Panc1 (cell line): ENCODE measurements around the gene CDC123. TPM values are rescaled to one million over a fixed set of nuclear protein-coding genes. Genes with fewer than 3 reads are reported as not detected.

Experiments used
- ATAC-seq: fragments of 200-7000 bp; cut with Tn5 transposase; 2 replicates; pipeline ENCODE4 v1.9.1; 2020; ENCODE audit warnings: mild to moderate bottlenecking, moderate library complexity
- BruUV-seq: library from RNA; stranded (reverse); fragments of 400-500 nt; replicated peaks from 2 replicates; lab custom pipeline; 2021; lab: Mats Ljungman, UMichigan
- CTCF ChIA-PET: fragments of 300-600 bp; sonication (Branson Sonifier 250); formaldehyde crosslinking; loops from one replicate; lab custom pipeline; 2022; ENCODE audit warnings: antibody characterized with exemption; lab: Charles Lee
- POLR2A ChIA-PET: fragments of 300-600 bp; sonication (Branson Sonifier 250); formaldehyde crosslinking; loops from one replicate; lab custom pipeline; 2022; ENCODE audit warnings: antibody characterized with exemption; lab: Charles Lee
- DNase-seq: peaks from one replicate; pipeline ENCODE4 v3.0.0-alpha.2; 2010; ENCODE audit warnings: low read depth, low spot score
- H3K27ac ChIP-seq: 2 replicates; pipeline ENCODE4 v1.5.1; 2011; ENCODE audit warnings: mild to moderate bottlenecking, low read length, inconsistent platforms
- H3K27me3 ChIP-seq: fragments of 200-500 bp; sonication (Bioruptor generic); 2 replicates; pipeline ENCODE4 v1.6.0; 2014; ENCODE audit warnings: low read length, inconsistent platforms; ENCODE audit not compliant: control insufficient read depth, insufficient read depth
- H3K36me3 ChIP-seq: fragments of 200-500 bp; sonication (Bioruptor generic); 2 replicates; pipeline ENCODE4 v1.5.1; 2014; ENCODE audit warnings: inconsistent platforms, mild to moderate bottlenecking, low read length, moderate library complexity; ENCODE audit not compliant: control insufficient read depth, insufficient read depth
- H3K4me1 ChIP-seq: 2 replicates; pipeline ENCODE4 v1.5.1; 2011; ENCODE audit warnings: inconsistent platforms, mild to moderate bottlenecking, low read length, moderate library complexity; ENCODE audit not compliant: control insufficient read depth, insufficient read depth
- H3K4me3 ChIP-seq, 2 experiments: 2 replicates each; pipeline ENCODE4 v1.5.1; 2011 to 2012; ENCODE audit warnings: low read depth in 2 of 2, low read length in 2 of 2, mild to moderate bottlenecking in 2 of 2, inconsistent platforms in 1 of 2, moderate library complexity in 1 of 2
- H3K9me3 ChIP-seq: fragments of 200-500 bp; sonication (Bioruptor generic); 2 replicates; pipeline ENCODE4 v1.5.1; 2014; ENCODE audit warnings: low read depth, mild to moderate bottlenecking, inconsistent platforms, low read length, moderate library complexity; ENCODE audit not compliant: control insufficient read depth, insufficient read depth
- CTCF ChIP-seq: fragments of 450-650 bp; IDR thresholded peaks from 2 replicates; pipeline ENCODE4 v1.5.1; 2017; ENCODE audit warnings: mild to moderate bottlenecking
- POLR2AphosphoS5 ChIP-seq: IDR thresholded peaks from 2 replicates; pipeline ENCODE4 v1.6.1; 2012; ENCODE audit warnings: mild to moderate bottlenecking, low read depth, low read length, moderate library complexity
- REST ChIP-seq, 2 experiments: IDR thresholded peaks; 2 replicates each; pipeline ENCODE4 v1.6.1; 2011 to 2012; ENCODE audit warnings: low read depth in 2 of 2, control low read depth in 1 of 2, low read length in 1 of 2, mild to moderate bottlenecking in 1 of 2, moderate library complexity in 1 of 2; ENCODE audit not compliant: insufficient read depth in 1 of 2
- SIN3A ChIP-seq: IDR thresholded peaks from 2 replicates; pipeline ENCODE4 v1.6.1; 2012; ENCODE audit warnings: low read depth, mild to moderate bottlenecking, low read length, moderate library complexity, borderline replicate concordance; ENCODE audit not compliant: insufficient read depth
- TCF7L2 ChIP-seq: IDR thresholded peaks from 2 replicates; pipeline ENCODE4 v1.6.1; 2011; ENCODE audit warnings: mild to moderate bottlenecking, low read depth, low read length, inconsistent platforms
- in situ Hi-C: cut with HindIII; loops from 2 replicates; pipeline ENCODE4 v1.10.0; 2016; ENCODE audit warnings: low sequenced_read_pairs, low pct_unique_long_range_greater_than_20kb
- intact Hi-C: fragments of 100-400 bp; cut with micrococcal nuclease; formaldehyde crosslinking; loops from one replicate; pipeline ENCODE4 v1.10.0; 2022; ENCODE audit not compliant: unreplicated experiment
- total RNA-seq: library from RNA; stranded (reverse); gene quantifications from one replicate; pipeline ENCODE4 v1.2.1, GENCODE V29; 2021; ENCODE audit not compliant: unreplicated experiment

CDC123 gene
- total RNA-seq, 1 experiment from 2014 or later = 66.3 TPM

- H3K4me1 ChIP-seq = no peaks in the 10 kb centered on the region
- TF ChIP-seq POLR2AphosphoS5 = no peak
- TF ChIP-seq CTCF = no peak
- TF ChIP-seq SIN3A = no peak
- no peak for TF ChIP-seq TCF7L2
- TF ChIP-seq REST (IDR thresholded peaks at IDR 0.05; ENCODE audit: insufficient read depth in 1 of 2, low read depth in 2 of 2, low read length in 1 of 2) = no peak
- H3K36me3 ChIP-seq = no peaks in the 10 kb centered on the region
- in situ Hi-C loops (no loop called here), intact Hi-C loops (no loop called here)
- ChIA-PET POLR2A (interaction anchor here (0.7 kb wide), 1 partner anchor 288 kb away, joined by 13 read pairs; no protein-coding TSS in a partner anchor), CTCF (no interaction called here)
- no peak overlapping the region for H3K4me3 ChIP-seq
- H3K9me3 ChIP-seq = no peaks in the 10 kb centered on the region
- no peak for DNase-seq
- no peak for ATAC-seq
- no TSS peak for BruUV-seq
- no peaks in the 10 kb centered on the region for H3K27me3 ChIP-seq
- H3K27ac ChIP-seq = no peak overlapping the region
These were observed 103.4 kb downstream of the CDC123 start for GRCh38 chr10:12299222-12299965.

Other genes starting within 250 kb of the CDC123 start
- 19.1 TPM for gene UPF2, start 153.4 kb upstream of the CDC123 start, total RNA-seq
- 15.8 TPM for gene DHTKD1, start 127.2 kb upstream of the CDC123 start, total RNA-seq
- 8.8 TPM for gene SEC61A2, start 66.5 kb upstream of the CDC123 start, total RNA-seq
- 54.0 TPM for gene NUDT5, start 297 bp upstream of the CDC123 start, total RNA-seq
- 5.7 TPM for gene CAMK1D, start 153.4 kb downstream of the CDC123 start, total RNA-seq